A375 (cell line): ENCODE measurements around the gene IFI44. TPM values are rescaled to one million over a fixed set of nuclear protein-coding genes. Genes with fewer than 3 reads are reported as not detected.

Experiments
- total RNA-seq: library from RNA; depleted of rRNA; stranded (reverse); fragments of >200 nt; shearing (Covaris generic); gene quantifications from 2 replicates; pipeline ENCODE4 v1.2.3, GENCODE V29; 2014; rRNA removed

IFI44 gene, protein sequence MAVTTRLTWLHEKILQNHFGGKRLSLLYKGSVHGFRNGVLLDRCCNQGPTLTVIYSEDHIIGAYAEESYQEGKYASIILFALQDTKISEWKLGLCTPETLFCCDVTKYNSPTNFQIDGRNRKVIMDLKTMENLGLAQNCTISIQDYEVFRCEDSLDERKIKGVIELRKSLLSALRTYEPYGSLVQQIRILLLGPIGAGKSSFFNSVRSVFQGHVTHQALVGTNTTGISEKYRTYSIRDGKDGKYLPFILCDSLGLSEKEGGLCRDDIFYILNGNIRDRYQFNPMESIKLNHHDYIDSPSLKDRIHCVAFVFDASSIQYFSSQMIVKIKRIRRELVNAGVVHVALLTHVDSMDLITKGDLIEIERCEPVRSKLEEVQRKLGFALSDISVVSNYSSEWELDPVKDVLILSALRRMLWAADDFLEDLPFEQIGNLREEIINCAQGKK
- total RNA-seq: 23.5 and 29.3 TPM in 2 replicates

DNA sequence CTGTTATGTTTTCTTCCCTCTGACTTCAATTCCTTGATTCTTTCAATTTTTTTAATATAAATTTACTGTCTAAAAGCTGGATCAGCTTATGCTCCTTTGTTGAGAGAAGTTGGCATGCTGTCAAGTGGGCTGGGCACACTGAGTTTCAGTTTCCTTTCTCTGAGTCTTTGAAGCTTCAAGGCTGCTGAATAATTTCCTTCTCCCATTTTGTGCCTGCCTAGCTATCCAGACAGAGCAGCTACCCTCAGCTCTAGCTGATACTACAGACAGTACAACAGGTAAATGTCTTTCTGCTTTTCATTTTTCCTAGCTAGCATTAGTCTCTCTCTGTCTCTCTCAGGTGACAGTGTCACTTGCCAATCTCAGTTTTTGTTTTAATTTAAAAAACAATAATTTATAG is at the start of gene IFI44:
TSS of gene IFI44 (plus strand) at position 204 of the 400 bp plus-strand sequence. CDS start 365 bp downstream, outside the sequence.

DNA sequence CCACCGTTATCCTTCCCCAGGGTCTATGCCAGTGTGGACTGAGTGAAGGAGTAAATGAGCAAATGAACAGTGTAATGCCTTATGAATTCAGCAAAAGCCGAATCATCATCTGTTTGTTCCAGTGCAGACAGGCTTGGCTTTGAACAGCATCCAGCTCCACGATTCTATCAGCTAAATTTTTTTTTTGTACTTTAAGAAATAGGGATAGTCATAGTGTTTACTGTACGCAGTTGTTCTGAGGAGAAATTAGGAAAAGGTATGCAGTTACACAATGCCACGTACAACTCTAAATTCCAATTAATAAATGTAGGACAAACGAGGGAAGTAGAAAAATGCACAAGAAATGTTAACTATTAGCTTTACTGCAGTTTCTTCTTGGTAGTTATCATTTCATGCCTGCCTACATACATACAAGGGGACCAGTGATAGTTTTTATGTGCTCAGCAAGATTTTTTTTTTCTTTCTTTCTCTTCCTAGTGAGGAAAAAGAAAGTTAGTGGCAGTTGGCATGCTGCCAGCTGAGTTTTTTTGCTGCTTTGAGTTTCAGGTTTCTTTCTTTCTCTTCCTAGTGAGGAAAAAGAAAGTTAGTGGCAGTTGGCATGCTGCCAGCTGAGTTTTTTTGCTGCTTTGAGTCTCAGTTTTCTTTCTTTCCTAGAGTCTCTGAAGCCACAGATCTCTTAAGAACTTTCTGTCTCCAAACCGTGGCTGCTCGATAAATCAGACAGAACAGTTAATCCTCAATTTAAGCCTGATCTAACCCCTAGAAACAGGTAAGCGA is 29.6 kb upstream of the IFI44 start, which contains the start of gene IFI44L:
TSS of gene IFI44L (plus strand) at position 646 of the 777 bp plus-strand sequence. CDS start 7,468 bp downstream, outside the sequence.

Other genes starting within 250 kb of the IFI44 start
- gene PTGFR, start 158.9 kb upstream of the IFI44 start, total RNA-seq: 0.13 and 0.91 TPM in 2 replicates
- gene IFI44L, start 29.4 kb upstream of the IFI44 start, total RNA-seq: 0.34 and 1.1 TPM in 2 replicates